ENCODE measurements around the gene PBX1. TPM values are rescaled to one million over a fixed set of nuclear protein-coding genes. Genes with fewer than 3 reads are reported as not detected.

Gene PBX1
- total RNA-seq: 26.3 and 38.0 TPM in 2 replicates

DNA sequence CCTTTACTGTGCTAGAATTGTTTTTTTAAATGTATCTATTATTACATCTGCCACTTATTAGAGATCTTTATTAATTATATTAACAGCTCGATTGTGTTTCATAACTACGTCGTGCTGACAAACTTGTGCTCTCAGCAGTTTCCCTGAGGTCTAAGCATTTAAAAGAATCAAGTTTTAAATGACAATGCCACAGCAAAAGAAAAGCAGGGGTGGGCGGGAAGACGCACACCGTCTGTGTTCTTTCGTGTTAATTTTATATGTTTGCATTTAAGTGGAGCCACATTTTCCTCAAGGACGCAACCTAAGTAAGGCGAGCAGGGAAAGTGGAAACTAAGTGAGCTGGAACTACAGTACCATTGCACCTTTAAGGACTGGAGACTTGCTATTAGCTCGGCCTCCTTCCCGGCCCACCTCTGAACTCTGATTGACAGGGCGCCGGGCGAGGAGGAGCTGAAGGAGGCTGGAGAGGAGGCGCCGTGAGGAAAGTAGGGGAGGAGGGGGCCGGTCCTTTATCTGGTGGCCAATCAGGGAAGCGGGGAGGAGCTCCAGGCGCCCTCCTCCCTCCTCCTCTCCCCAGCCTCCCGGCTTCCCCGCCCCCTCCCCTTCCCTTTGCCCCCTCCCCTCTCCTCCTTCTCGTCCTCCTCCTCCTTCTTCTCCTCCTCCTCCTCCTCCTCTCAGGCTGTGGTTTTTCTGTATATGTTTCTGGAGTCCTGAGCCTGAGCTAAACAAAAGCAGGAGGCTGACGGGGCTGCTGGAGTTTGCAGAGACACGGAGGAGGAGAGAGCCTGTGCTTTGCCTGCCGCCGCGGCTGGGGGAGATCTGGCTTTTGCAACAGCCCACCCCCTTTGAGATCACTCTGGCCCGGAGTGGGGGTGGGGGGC, at the start of gene PBX1:
Gene PBX1, plus strand, starts transcription at position 724 of the 881 bp plus-strand sequence.

All from smooth muscle cell of the umbilical artery (primary cell).